ENCODE measurements around the gene ZNF124. TPM values are rescaled to one million over a fixed set of nuclear protein-coding genes. Genes with fewer than 3 reads are reported as not detected.
"Not testable (repeated sequence)": the region's sequence is repeated elsewhere in the genome, so short reads cannot be mapped to it uniquely, and the experiment has no call there.

Gene ZNF124
- total and polyA plus RNA-seq, 9 donors: 4.2 to 57.6 (median 6.7) TPM

- no peak overlapping the region for H3K4me3 ChIP-seq (ENCODE audit: low read length)
- WGBS (ENCODE audit: insufficient coverage): no CpG with 5 or more reads among the region's 2 CpGs
- no peak overlapping the region for H3K27ac ChIP-seq (ENCODE audit: low read length)
- DNase-seq: no peak
- no peaks in the 10 kb centered on the region for H3K36me3 ChIP-seq (ENCODE audit: control insufficient read depth, insufficient read depth, low read length)
- no peaks in the 10 kb centered on the region for H3K4me1 ChIP-seq (ENCODE audit: control insufficient read depth, insufficient read depth, low read length)
- H3K27me3 ChIP-seq (ENCODE audit: control insufficient read depth, insufficient read depth, low read length): no peaks in the 10 kb centered on the region
- H3K9me3 ChIP-seq (replicated peaks; ENCODE audit: control insufficient read depth, low read depth, low read length): no peaks in the 10 kb centered on the region
These were observed 1.6 kb upstream of the ZNF124 start for GRCh38 chr1:247173431-247173830.

- Histone ChIP-seq H3K36me3 (ENCODE audit: control insufficient read depth, insufficient read depth, low read length) (no peaks in the 10 kb centered on the region), H3K27me3 (ENCODE audit: control insufficient read depth, insufficient read depth, low read length) (no peaks in the 10 kb centered on the region), H3K4me1 (ENCODE audit: control insufficient read depth, insufficient read depth, low read length) (no peaks in the 10 kb centered on the region), H3K9me3 (replicated peaks; ENCODE audit: control insufficient read depth, low read depth, low read length) (no peaks in the 10 kb centered on the region), H3K27ac (ENCODE audit: low read length) (no peak overlapping the region), H3K4me3 (ENCODE audit: low read length) (no peak overlapping the region)
- WGBS (ENCODE audit: insufficient coverage): 70% methylated on average over 2 of the region's 4 CpGs
- peak; percentile 42 for DNase-seq
These were observed 1.2 kb upstream of the ZNF124 start for GRCh38 chr1:247172996-247173395.

- H3K4me3 ChIP-seq (ENCODE audit: low read length); H3K4me1 ChIP-seq (ENCODE audit: control insufficient read depth, insufficient read depth, low read length); DNase-seq; H3K27ac ChIP-seq (ENCODE audit: low read length); H3K36me3 ChIP-seq (ENCODE audit: control insufficient read depth, insufficient read depth, low read length); H3K27me3 ChIP-seq (ENCODE audit: control insufficient read depth, insufficient read depth, low read length); H3K9me3 ChIP-seq (replicated peaks; ENCODE audit: control insufficient read depth, low read depth, low read length): not testable (repeated sequence)
- no CpG with 5 or more reads among the region's 46 CpGs for WGBS (ENCODE audit: insufficient coverage)
These were observed 377 bp downstream of the ZNF124 start for GRCh38 chr1:247171443-247171842.

- Histone ChIP-seq H3K4me1 (ENCODE audit: control insufficient read depth, insufficient read depth, low read length) (no peaks in the 10 kb centered on the region), H3K9me3 (replicated peaks; ENCODE audit: control insufficient read depth, low read depth, low read length) (peaks cover 25% of the 10 kb centered on the region), H3K36me3 (ENCODE audit: control insufficient read depth, insufficient read depth, low read length) (no peaks in the 10 kb centered on the region), H3K4me3 (ENCODE audit: low read length) (no peak overlapping the region), H3K27me3 (ENCODE audit: control insufficient read depth, insufficient read depth, low read length) (no peaks in the 10 kb centered on the region), H3K27ac (ENCODE audit: low read length) (no peak overlapping the region)
- WGBS (ENCODE audit: insufficient coverage): 100% methylated on average over 1 of the region's 4 CpGs
- DNase-seq: no peak
These were observed 6.1 kb downstream of the ZNF124 start for GRCh38 chr1:247165674-247166073.

- H3K27ac ChIP-seq (ENCODE audit: low read length): no peak overlapping the region
- no peaks in the 10 kb centered on the region for H3K36me3 ChIP-seq (ENCODE audit: control insufficient read depth, insufficient read depth, low read length)
- H3K27me3 ChIP-seq (ENCODE audit: control insufficient read depth, insufficient read depth, low read length): no peaks in the 10 kb centered on the region
- H3K4me3 ChIP-seq (ENCODE audit: low read length): no peak overlapping the region
- 98% methylated on average over 5 of the region's 6 CpGs for WGBS (ENCODE audit: insufficient coverage)
- peaks cover 32% of the 10 kb centered on the region for H3K9me3 ChIP-seq (replicated peaks; ENCODE audit: control insufficient read depth, low read depth, low read length)
- H3K4me1 ChIP-seq (ENCODE audit: control insufficient read depth, insufficient read depth, low read length): no peaks in the 10 kb centered on the region
- no peak for DNase-seq
These were observed 7.1 kb downstream of the ZNF124 start for GRCh38 chr1:247164694-247165093.

- no peak for DNase-seq
- Histone ChIP-seq H3K27ac (ENCODE audit: low read length) (no peak overlapping the region), H3K27me3 (ENCODE audit: control insufficient read depth, insufficient read depth, low read length) (no peaks in the 10 kb centered on the region), H3K9me3 (replicated peaks; ENCODE audit: control insufficient read depth, low read depth, low read length) (peaks cover 56% of the 10 kb centered on the region), H3K4me3 (ENCODE audit: low read length) (no peak overlapping the region), H3K4me1 (ENCODE audit: control insufficient read depth, insufficient read depth, low read length) (no peaks in the 10 kb centered on the region), H3K36me3 (ENCODE audit: control insufficient read depth, insufficient read depth, low read length) (peaks cover 13% of the 10 kb centered on the region)
- 100% methylated on average over 1 of the region's 6 CpGs for whole genome bisulfite sequencing (ENCODE audit: insufficient coverage)
These were observed 15.0 kb downstream of the ZNF124 start for GRCh38 chr1:247156787-247157232.

GRCh38 chr1:247147781-247148180, 24.0 kb downstream of the ZNF124 start:
- H3K4me3 ChIP-seq (ENCODE audit: low read length): no peak overlapping the region
- no peaks in the 10 kb centered on the region for H3K4me1 ChIP-seq (ENCODE audit: control insufficient read depth, insufficient read depth, low read length)
- no peaks in the 10 kb centered on the region for H3K36me3 ChIP-seq (ENCODE audit: control insufficient read depth, insufficient read depth, low read length)
- no CpG with 5 or more reads among the region's 2 CpGs for WGBS (ENCODE audit: insufficient coverage)
- H3K9me3 ChIP-seq (replicated peaks; ENCODE audit: control insufficient read depth, low read depth, low read length): peaks cover 49% of the 10 kb centered on the region
- H3K27ac ChIP-seq (ENCODE audit: low read length): no peak overlapping the region
- H3K27me3 ChIP-seq (ENCODE audit: control insufficient read depth, insufficient read depth, low read length): no peaks in the 10 kb centered on the region
- no peak for DNase-seq

GRCh38 chr1:247147120-247147519, 24.7 kb downstream of the ZNF124 start:
- DNase-seq; H3K4me3 ChIP-seq (ENCODE audit: low read length); H3K27me3 ChIP-seq (ENCODE audit: control insufficient read depth, insufficient read depth, low read length); H3K27ac ChIP-seq (ENCODE audit: low read length); H3K36me3 ChIP-seq (ENCODE audit: control insufficient read depth, insufficient read depth, low read length); H3K4me1 ChIP-seq (ENCODE audit: control insufficient read depth, insufficient read depth, low read length): not testable (repeated sequence)
- WGBS (ENCODE audit: insufficient coverage): 100% methylated on average over 6 of the region's 10 CpGs
- peaks cover 49% of the 10 kb centered on the region for H3K9me3 ChIP-seq (replicated peaks; ENCODE audit: control insufficient read depth, low read depth, low read length)

GRCh38 chr1:247146671-247147070, 25.1 kb downstream of the ZNF124 start:
- 100% methylated on average over 2 of the region's 3 CpGs for WGBS (ENCODE audit: insufficient coverage)

GRCh38 chr1:247145279-247145678, 26.5 kb downstream of the ZNF124 start:
- no peak overlapping the region for H3K27ac ChIP-seq (ENCODE audit: low read length)
- DNase-seq: no peak
- H3K36me3 ChIP-seq (ENCODE audit: control insufficient read depth, insufficient read depth, low read length): peaks cover 2% of the 10 kb centered on the region
- no peak overlapping the region for H3K4me3 ChIP-seq (ENCODE audit: low read length)
- peaks cover 67% of the 10 kb centered on the region for H3K9me3 ChIP-seq (replicated peaks; ENCODE audit: control insufficient read depth, low read depth, low read length)
- H3K4me1 ChIP-seq (ENCODE audit: control insufficient read depth, insufficient read depth, low read length): no peaks in the 10 kb centered on the region
- H3K27me3 ChIP-seq (ENCODE audit: control insufficient read depth, insufficient read depth, low read length): no peaks in the 10 kb centered on the region
- WGBS (ENCODE audit: insufficient coverage): 96% methylated on average over 3 of the region's 6 CpGs

More at GRCh38 chr1:247146671-247147070, 25.1 kb downstream of the ZNF124 start:
- Histone ChIP-seq H3K9me3 (replicated peaks; ENCODE audit: control insufficient read depth, low read depth, low read length) (peaks cover 53% of the 10 kb centered on the region), H3K4me1 (ENCODE audit: control insufficient read depth, insufficient read depth, low read length) (no peaks in the 10 kb centered on the region), H3K36me3 (ENCODE audit: control insufficient read depth, insufficient read depth, low read length) (peaks cover under 1% of the 10 kb centered on the region), H3K27ac (ENCODE audit: low read length) (no peak overlapping the region), H3K27me3 (ENCODE audit: control insufficient read depth, insufficient read depth, low read length) (no peaks in the 10 kb centered on the region), H3K4me3 (ENCODE audit: low read length) (no peak overlapping the region)
- no peak for DNase-seq

GRCh38 chr1:247139557-247139956, 32.3 kb downstream of the ZNF124 start:
- not testable (repeated sequence) for DNase-seq; H3K4me1 ChIP-seq (ENCODE audit: control insufficient read depth, insufficient read depth, low read length); H3K27ac ChIP-seq (ENCODE audit: low read length); H3K27me3 ChIP-seq (ENCODE audit: control insufficient read depth, insufficient read depth, low read length); H3K36me3 ChIP-seq (ENCODE audit: control insufficient read depth, insufficient read depth, low read length); H3K4me3 ChIP-seq (ENCODE audit: low read length)
- H3K9me3 ChIP-seq (replicated peaks; ENCODE audit: control insufficient read depth, low read depth, low read length): peaks cover 66% of the 10 kb centered on the region
